GM19099 (cell line): ENCODE results near the gene C5orf52.

ENCODE experiments used
- POLR2A ChIP-seq: IDR thresholded peaks from 3 replicates; pipeline ENCODE4 v1.6.1; 2011; ENCODE audit warnings: low read depth; ENCODE audit not compliant: insufficient read length; ENCODE audit errors: extremely low read depth

C5orf52 gene

GRCh38 chr5:157670662-157671591 lies at the start of gene C5orf52:
TSS of gene C5orf52 (plus strand) at chr5:157671533. CDS start at chr5:157671615, 82 bp downstream.
- no peak for TF ChIP-seq POLR2A

DNA sequence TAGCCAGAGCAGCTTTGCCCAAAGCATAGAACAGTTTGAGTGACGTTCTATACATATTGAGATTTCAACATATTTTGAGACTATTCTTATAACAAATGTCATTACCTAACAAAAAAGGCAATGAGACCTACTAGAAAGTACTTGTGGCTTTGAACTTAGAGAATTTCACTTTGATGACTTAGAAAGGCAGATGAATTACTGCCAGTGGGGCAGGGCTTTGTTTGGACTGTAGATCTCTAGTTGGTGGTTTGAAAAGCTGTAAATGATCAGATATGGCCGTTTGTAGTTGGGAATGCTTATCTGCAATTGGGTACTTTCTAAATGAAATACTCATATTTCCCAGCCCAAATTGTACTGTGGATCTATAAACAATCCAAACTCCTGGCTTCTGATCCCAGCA lies 47.2 kb upstream of the C5orf52 start:
- TF ChIP-seq POLR2A: no peak

DNA sequence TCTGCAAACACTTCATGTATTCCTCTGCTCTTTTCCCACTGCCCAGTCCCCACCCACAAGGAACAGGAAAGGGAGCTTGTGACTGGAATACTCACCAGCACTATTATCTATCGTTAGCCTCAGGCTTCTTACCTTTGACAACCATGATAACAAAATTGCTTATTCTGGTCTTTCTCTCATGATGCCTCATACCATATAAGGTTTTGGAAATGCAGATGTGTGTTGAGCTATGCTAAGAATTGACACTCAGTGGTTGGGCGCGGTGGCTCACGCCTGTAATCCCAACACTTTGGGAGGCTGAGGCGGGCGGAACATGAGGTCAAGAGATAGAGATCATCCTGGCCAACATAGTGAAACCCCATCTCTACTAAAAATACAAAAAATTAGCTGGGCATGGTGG lies 44.5 kb upstream of the C5orf52 start:
- no peak for TF ChIP-seq POLR2A

- TF ChIP-seq POLR2A: no peak
Measured at GRCh38 chr5:157630341-157630740, 41.0 kb upstream of the C5orf52 start.

GRCh38 chr5:157640406-157641066 lies 30.8 kb upstream of the C5orf52 start:
- TF ChIP-seq POLR2A: no peak

- TF ChIP-seq POLR2A: no peak
Measured at GRCh38 chr5:157648275-157648990, 22.9 kb upstream of the C5orf52 start.

DNA sequence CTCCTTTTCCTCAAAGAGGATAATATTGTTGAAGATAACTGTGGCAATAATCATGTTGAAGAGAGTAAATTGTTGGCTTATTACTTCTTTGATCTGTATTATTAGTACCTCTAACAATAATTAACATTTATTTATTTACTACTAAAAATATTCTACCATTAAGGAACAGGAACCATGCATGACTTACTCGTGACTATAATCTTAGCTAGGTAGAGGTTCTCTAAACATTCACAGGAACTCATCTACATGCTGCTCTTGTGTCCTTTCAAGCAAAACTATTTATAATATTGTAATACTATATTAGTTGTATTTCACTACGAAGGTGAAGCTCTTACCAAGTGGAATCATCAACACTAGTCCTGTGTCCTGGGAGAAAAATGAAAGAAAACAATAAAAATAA lies 22.2 kb upstream of the C5orf52 start:
- TF ChIP-seq POLR2A: no peak

- TF ChIP-seq POLR2A: no peak
Measured at GRCh38 chr5:157650991-157651611, 20.2 kb upstream of the C5orf52 start.

DNA sequence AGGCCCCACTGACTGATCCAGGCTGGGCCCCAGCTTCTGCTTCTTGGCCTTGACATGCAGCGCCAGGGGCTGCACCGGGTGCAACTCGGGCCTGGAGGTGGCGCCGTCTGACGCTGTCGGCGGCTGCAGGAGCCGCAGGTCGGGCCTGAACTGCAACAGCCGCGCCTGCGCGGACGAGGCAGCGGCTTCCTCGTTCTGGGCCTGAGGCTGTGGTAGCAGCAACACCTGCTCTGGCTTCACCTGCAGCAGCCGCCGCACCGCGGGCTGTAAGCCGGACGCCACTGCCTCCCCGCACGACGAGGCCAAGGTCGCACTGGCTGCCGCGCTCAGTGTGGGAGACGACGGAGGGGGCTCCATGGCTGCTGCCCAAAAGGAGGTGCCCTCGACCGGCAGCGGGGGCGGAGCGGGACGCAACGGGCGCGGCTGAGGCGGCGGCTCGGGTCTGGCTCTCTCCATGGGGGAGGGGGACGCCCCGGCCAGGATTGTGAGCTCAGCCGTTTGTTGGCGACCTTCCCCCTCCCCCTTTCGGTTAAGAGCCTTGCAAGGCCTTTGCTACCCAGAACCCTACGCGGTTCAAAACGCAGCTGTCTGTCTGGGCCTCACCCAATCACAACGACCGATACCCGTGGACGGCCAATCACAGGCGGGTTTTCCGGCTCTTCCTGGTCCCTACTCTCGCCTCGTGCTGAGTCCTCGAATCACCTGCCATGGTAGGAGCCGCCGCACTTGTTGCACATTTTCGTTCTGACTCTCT lies 19.5 kb upstream of the C5orf52 start:
- TF ChIP-seq POLR2A: no peak

GRCh38 chr5:157652377-157652692 lies 19.0 kb upstream of the C5orf52 start, which contains the start of gene SOX30:
TSS of gene SOX30 (minus strand) at chr5:157652438. CDS start at chr5:157652078, 360 bp downstream.
- no peak for TF ChIP-seq POLR2A

DNA sequence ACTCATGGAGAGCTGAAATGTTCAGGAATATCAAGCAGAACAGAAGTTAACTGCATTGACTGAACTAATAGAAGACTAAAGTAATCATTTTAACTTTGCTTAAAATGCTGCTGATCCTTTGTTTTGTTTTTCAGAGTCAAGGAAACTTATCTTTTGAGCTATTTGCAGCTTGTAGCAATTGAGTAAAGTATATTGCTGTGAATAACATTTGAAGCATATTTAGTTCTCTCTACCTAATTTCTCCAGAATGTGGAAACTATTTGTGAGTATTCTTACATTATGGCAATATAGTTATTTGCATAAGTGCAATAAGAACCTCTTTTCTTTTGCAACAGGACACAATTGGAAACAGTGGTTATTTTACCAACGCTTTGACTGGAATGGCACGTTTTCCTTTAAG lies 13.8 kb upstream of the C5orf52 start:
- TF ChIP-seq POLR2A: no peak

DNA sequence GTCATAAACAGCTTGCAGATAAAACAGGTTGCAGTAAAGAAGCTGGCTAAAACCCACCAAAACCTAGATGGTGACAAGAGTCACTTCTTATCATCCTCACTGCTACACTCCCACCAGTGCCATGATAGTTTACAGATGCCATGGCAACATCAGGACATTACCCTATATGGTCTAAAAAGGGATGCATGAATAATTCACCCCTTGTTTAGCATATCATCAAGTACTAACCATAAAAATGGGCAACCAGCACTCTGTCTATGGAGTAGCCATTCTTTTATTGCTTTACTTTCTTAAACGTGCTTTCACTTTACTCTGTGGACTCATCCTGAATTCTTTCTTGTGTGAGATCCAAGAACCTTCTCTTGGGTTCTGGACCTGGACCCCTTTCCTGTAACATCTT lies 12.4 kb upstream of the C5orf52 start:
- TF ChIP-seq POLR2A: no peak

GRCh38 chr5:157659868-157660660 lies 11.3 kb upstream of the C5orf52 start:
- no peak for TF ChIP-seq POLR2A
